OCI-LY3 (cell line): ENCODE data around the gene CCDC183.

Source experiments
- EZH2phosphoT487 ChIP-seq: fragments of 200-600 bp; shearing (Covaris generic); IDR thresholded peaks from 2 replicates; pipeline ENCODE4 v1.6.1; 2018; ENCODE audit warnings: antibody characterized with exemption, mixed run types, low read depth
- TF ChIP-seq, protein P1 (sequence below): fragments of 200-600, 300-600 bp; sonication (generic); IDR thresholded peaks from 2 replicates; pipeline ENCODE4 v1.5.1; 2014; ENCODE audit warnings: antibody characterized with exemption, low read length, low read depth

DNA sequence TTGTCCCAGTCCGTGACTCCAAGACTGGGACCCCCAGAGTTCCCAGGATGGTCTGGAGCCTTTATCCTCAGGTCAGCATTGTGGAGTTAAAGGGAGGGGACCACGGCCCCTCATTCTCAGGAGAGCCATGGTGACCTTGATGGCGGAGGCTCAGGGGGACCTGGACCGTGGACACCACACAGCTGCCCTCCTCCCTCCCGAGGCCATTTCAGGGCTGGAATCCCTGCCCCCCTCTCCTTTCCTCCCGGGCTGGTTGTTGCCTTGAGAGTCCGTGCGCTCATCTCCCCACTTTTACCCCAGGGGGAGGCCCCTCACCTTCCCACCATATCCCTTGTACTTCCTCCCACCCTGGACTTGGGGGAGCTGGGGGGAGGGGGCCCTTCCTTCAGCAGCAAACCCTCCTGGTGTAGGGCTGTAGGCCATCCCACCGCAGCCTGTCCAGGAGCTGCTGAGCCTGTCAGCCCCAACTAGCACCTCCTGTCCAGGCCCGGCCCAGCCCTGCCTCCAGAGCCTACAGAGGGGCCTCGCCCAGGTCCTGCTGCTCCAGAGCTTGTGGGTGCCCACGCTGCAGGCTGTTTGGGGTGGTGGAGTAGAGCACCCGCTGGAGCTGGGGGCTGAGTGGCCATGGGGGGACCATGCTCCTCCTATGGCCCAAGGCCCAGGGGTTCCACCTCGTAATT is 31.8 kb downstream of the CCDC183 start:
- TF ChIP-seq, protein P1, sequence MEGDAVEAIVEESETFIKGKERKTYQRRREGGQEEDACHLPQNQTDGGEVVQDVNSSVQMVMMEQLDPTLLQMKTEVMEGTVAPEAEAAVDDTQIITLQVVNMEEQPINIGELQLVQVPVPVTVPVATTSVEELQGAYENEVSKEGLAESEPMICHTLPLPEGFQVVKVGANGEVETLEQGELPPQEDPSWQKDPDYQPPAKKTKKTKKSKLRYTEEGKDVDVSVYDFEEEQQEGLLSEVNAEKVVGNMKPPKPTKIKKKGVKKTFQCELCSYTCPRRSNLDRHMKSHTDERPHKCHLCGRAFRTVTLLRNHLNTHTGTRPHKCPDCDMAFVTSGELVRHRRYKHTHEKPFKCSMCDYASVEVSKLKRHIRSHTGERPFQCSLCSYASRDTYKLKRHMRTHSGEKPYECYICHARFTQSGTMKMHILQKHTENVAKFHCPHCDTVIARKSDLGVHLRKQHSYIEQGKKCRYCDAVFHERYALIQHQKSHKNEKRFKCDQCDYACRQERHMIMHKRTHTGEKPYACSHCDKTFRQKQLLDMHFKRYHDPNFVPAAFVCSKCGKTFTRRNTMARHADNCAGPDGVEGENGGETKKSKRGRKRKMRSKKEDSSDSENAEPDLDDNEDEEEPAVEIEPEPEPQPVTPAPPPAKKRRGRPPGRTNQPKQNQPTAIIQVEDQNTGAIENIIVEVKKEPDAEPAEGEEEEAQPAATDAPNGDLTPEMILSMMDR: no peak
- TF ChIP-seq EZH2phosphoT487: no peak
